ENCODE data around the gene SPAG16. TPM values are rescaled to one million over a fixed set of nuclear protein-coding genes. Genes with fewer than 3 reads are reported as not detected.
"Not testable (repeated sequence)": the region's sequence is repeated elsewhere in the genome, so short reads cannot be mapped to it uniquely, and the experiment has no call there.

The SPAG16 gene
- polyA plus RNA-seq, 1 donor: 53.7 TPM

GRCh38 chr2:214050731-214051130 is 766.5 kb downstream of the SPAG16 start:
- Histone ChIP-seq H3K27ac (ENCODE audit: low read length) (no peak overlapping the region), H3K4me1 (ENCODE audit: control insufficient read depth, insufficient read depth, low read length) (no peaks in the 10 kb centered on the region), H3K36me3 (ENCODE audit: control insufficient read depth, insufficient read depth, low read length) (no peaks in the 10 kb centered on the region), H3K9me3 (ENCODE audit: control insufficient read depth, low read depth, low read length) (no peaks in the 10 kb centered on the region), H3K27me3 (ENCODE audit: control insufficient read depth, insufficient read depth, low read length) (no peaks in the 10 kb centered on the region), H3K4me3 (ENCODE audit: low read length) (no peak overlapping the region)
- no peak for DNase-seq
- WGBS (ENCODE audit: insufficient coverage, low lambda C conversion rate): no CpG with 5 or more reads among the region's 2 CpGs

- no peaks in the 10 kb centered on the region for H3K9me3 ChIP-seq (ENCODE audit: control insufficient read depth, low read depth, low read length)
- H3K36me3 ChIP-seq (ENCODE audit: control insufficient read depth, insufficient read depth, low read length): no peaks in the 10 kb centered on the region
- WGBS (ENCODE audit: insufficient coverage, low lambda C conversion rate): 88% methylated on average over 1 of the region's 1 CpG
- DNase-seq: no peak
- H3K27ac ChIP-seq (ENCODE audit: low read length): no peak overlapping the region
- no peaks in the 10 kb centered on the region for H3K4me1 ChIP-seq (ENCODE audit: control insufficient read depth, insufficient read depth, low read length)
- H3K27me3 ChIP-seq (ENCODE audit: control insufficient read depth, insufficient read depth, low read length): no peaks in the 10 kb centered on the region
- H3K4me3 ChIP-seq (ENCODE audit: low read length): no peak overlapping the region
Observed at GRCh38 chr2:214051585-214051984, 767.3 kb downstream of the SPAG16 start.

DNA sequence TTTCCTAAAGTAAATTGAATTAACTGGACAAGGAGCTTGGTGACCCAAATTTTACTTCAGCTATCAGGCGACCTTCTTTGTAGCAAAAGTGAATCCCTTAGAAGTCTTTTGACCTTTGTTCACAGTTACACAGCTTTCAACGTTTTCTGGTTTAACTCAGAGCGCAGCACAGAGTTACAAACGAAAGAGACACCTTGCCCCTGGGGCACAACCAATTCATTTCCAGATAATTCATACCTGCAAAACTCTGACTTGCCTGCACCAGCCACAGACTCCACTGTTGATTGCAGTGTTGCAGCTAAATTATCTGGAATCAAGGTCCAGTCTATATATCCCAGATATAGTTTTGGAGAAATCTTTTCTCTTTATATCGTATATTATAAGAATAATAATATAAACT is 768.0 kb downstream of the SPAG16 start:
- H3K4me3 ChIP-seq (ENCODE audit: low read length): no peak overlapping the region

GRCh38 chr2:214057986-214058385 is 773.7 kb downstream of the SPAG16 start:
- DNase-seq: no peak
- Histone ChIP-seq H3K27ac (ENCODE audit: low read length) (no peak overlapping the region), H3K9me3 (ENCODE audit: control insufficient read depth, low read depth, low read length) (no peaks in the 10 kb centered on the region), H3K27me3 (ENCODE audit: control insufficient read depth, insufficient read depth, low read length) (no peaks in the 10 kb centered on the region), H3K36me3 (ENCODE audit: control insufficient read depth, insufficient read depth, low read length) (no peaks in the 10 kb centered on the region), H3K4me1 (ENCODE audit: control insufficient read depth, insufficient read depth, low read length) (no peaks in the 10 kb centered on the region), H3K4me3 (ENCODE audit: low read length) (no peak overlapping the region)
- no CpG with 5 or more reads among the region's 2 CpGs for WGBS (ENCODE audit: insufficient coverage, low lambda C conversion rate)

More for the DNA sequence above, 768.0 kb downstream of the SPAG16 start:
- Histone ChIP-seq H3K27me3 (ENCODE audit: control insufficient read depth, insufficient read depth, low read length) (no peaks in the 10 kb centered on the region), H3K4me1 (ENCODE audit: control insufficient read depth, insufficient read depth, low read length) (no peaks in the 10 kb centered on the region), H3K36me3 (ENCODE audit: control insufficient read depth, insufficient read depth, low read length) (no peaks in the 10 kb centered on the region), H3K9me3 (ENCODE audit: control insufficient read depth, low read depth, low read length) (no peaks in the 10 kb centered on the region), H3K27ac (ENCODE audit: low read length) (no peak overlapping the region)
- DNase-seq: no peak
- WGBS (ENCODE audit: insufficient coverage, low lambda C conversion rate): 100% methylated on average over 1 of the region's 5 CpGs

GRCh38 chr2:214062279-214062678 is 778.0 kb downstream of the SPAG16 start:
- not testable (repeated sequence) for DNase-seq; H3K27ac ChIP-seq (ENCODE audit: low read length); H3K27me3 ChIP-seq (ENCODE audit: control insufficient read depth, insufficient read depth, low read length); H3K4me1 ChIP-seq (ENCODE audit: control insufficient read depth, insufficient read depth, low read length); H3K36me3 ChIP-seq (ENCODE audit: control insufficient read depth, insufficient read depth, low read length); H3K4me3 ChIP-seq (ENCODE audit: low read length); H3K9me3 ChIP-seq (ENCODE audit: control insufficient read depth, low read depth, low read length)
- 80% methylated on average over 1 of the region's 5 CpGs for WGBS (ENCODE audit: insufficient coverage, low lambda C conversion rate)

GRCh38 chr2:214064471-214064870 is 780.2 kb downstream of the SPAG16 start:
- Histone ChIP-seq H3K4me1 (ENCODE audit: control insufficient read depth, insufficient read depth, low read length) (no peaks in the 10 kb centered on the region), H3K27me3 (ENCODE audit: control insufficient read depth, insufficient read depth, low read length) (no peaks in the 10 kb centered on the region), H3K36me3 (ENCODE audit: control insufficient read depth, insufficient read depth, low read length) (no peaks in the 10 kb centered on the region), H3K27ac (ENCODE audit: low read length) (no peak overlapping the region), H3K4me3 (ENCODE audit: low read length) (no peak overlapping the region), H3K9me3 (ENCODE audit: control insufficient read depth, low read depth, low read length) (no peaks in the 10 kb centered on the region)
- DNase-seq: no peak
- 92% methylated on average over 2 of the region's 2 CpGs for WGBS (ENCODE audit: insufficient coverage, low lambda C conversion rate)

- no CpG with 5 or more reads among the region's 2 CpGs for WGBS (ENCODE audit: insufficient coverage, low lambda C conversion rate)
- no peak for DNase-seq
Observed at GRCh38 chr2:214066862-214067261, 782.6 kb downstream of the SPAG16 start.

DNA sequence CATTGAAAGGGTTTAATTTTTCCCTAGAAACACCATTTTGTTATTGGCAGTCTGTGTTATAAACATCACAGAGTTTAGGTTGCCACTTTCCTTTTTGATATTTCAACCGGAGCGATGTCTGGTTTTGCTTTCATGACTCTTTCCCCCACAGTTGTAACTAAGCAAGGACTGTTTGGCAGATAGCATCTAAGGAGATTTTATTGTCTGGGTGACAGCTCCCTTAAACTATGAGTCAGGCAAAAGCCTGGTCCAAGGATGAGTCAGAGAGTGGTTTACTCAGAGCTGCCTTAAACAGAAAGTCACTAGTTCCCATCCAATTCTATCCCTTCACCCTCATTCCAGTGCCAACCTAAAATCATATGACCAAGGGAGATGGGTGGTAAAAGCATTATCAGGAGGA is 785.0 kb downstream of the SPAG16 start:
- Histone ChIP-seq H3K9me3 (ENCODE audit: control insufficient read depth, low read depth, low read length) (no peaks in the 10 kb centered on the region), H3K4me3 (ENCODE audit: low read length) (no peak overlapping the region), H3K27ac (ENCODE audit: low read length) (no peak overlapping the region), H3K27me3 (ENCODE audit: control insufficient read depth, insufficient read depth, low read length) (no peaks in the 10 kb centered on the region), H3K36me3 (ENCODE audit: control insufficient read depth, insufficient read depth, low read length) (no peaks in the 10 kb centered on the region), H3K4me1 (ENCODE audit: control insufficient read depth, insufficient read depth, low read length) (no peaks in the 10 kb centered on the region)
- no CpG with 5 or more reads among the region's 2 CpGs for WGBS (ENCODE audit: insufficient coverage, low lambda C conversion rate)
- DNase-seq: peak; percentile 4

More at GRCh38 chr2:214066862-214067261, 782.6 kb downstream of the SPAG16 start:
- no peak overlapping the region for H3K27ac ChIP-seq (ENCODE audit: low read length)
- H3K9me3 ChIP-seq (ENCODE audit: control insufficient read depth, low read depth, low read length): no peaks in the 10 kb centered on the region
- H3K4me1 ChIP-seq (ENCODE audit: control insufficient read depth, insufficient read depth, low read length): no peaks in the 10 kb centered on the region
- no peaks in the 10 kb centered on the region for H3K27me3 ChIP-seq (ENCODE audit: control insufficient read depth, insufficient read depth, low read length)
- H3K36me3 ChIP-seq (ENCODE audit: control insufficient read depth, insufficient read depth, low read length): no peaks in the 10 kb centered on the region
- H3K4me3 ChIP-seq (ENCODE audit: low read length): no peak overlapping the region

DNA sequence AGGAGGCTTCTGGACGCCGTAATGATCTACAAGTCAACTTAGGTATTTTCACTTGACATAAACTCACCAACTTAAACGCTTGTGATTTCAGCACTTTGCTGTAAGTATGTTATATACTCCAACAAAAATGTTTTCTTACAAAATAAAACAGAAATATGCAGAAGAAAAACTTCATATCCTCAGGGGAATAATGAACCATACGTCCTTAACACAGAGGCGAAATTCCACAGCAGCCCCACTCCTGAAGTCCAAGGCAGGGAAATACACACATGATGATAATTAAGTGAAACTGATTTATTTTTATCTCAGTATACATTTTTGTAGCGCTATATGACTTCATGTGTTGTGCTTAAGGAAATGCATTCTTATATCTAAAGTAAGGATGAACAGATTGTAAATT is 791.2 kb downstream of the SPAG16 start:
- H3K4me1 ChIP-seq (ENCODE audit: control insufficient read depth, insufficient read depth, low read length): no peaks in the 10 kb centered on the region
- no peak overlapping the region for H3K4me3 ChIP-seq (ENCODE audit: low read length)
- H3K9me3 ChIP-seq (ENCODE audit: control insufficient read depth, low read depth, low read length): no peaks in the 10 kb centered on the region
- no peaks in the 10 kb centered on the region for H3K36me3 ChIP-seq (ENCODE audit: control insufficient read depth, insufficient read depth, low read length)
- no peak overlapping the region for H3K27ac ChIP-seq (ENCODE audit: low read length)
- WGBS (ENCODE audit: insufficient coverage, low lambda C conversion rate): 100% methylated on average over 1 of the region's 6 CpGs
- no peak for DNase-seq
- H3K27me3 ChIP-seq (ENCODE audit: control insufficient read depth, insufficient read depth, low read length): no peaks in the 10 kb centered on the region

DNA sequence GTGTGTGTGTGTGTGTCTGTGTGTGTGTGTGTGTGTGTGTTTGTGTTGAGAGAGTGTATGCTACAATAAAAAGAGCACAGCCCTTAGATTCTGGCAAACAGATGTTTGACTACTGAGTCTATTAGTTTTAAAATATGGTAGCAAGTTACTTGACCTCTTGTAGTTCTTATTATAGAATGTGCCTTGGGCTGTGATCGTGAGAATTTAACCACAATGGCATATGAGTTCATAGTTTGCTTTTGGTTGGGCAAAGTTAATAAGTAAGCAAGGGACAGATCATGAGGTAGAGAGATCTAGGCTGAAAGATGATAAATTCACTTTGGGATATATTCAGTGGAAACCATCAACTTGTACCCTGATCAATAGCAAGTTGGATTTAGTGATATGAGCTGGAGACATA is 792.3 kb downstream of the SPAG16 start:
- no peaks in the 10 kb centered on the region for H3K4me1 ChIP-seq (ENCODE audit: control insufficient read depth, insufficient read depth, low read length)
- H3K27ac ChIP-seq (ENCODE audit: low read length): no peak overlapping the region
- no peak for DNase-seq
- WGBS (ENCODE audit: insufficient coverage, low lambda C conversion rate): 38% methylated on average over 1 of the region's 1 CpG
- no peaks in the 10 kb centered on the region for H3K36me3 ChIP-seq (ENCODE audit: control insufficient read depth, insufficient read depth, low read length)
- no peaks in the 10 kb centered on the region for H3K27me3 ChIP-seq (ENCODE audit: control insufficient read depth, insufficient read depth, low read length)
- H3K4me3 ChIP-seq (ENCODE audit: low read length): no peak overlapping the region
- no peaks in the 10 kb centered on the region for H3K9me3 ChIP-seq (ENCODE audit: control insufficient read depth, low read depth, low read length)

DNA sequence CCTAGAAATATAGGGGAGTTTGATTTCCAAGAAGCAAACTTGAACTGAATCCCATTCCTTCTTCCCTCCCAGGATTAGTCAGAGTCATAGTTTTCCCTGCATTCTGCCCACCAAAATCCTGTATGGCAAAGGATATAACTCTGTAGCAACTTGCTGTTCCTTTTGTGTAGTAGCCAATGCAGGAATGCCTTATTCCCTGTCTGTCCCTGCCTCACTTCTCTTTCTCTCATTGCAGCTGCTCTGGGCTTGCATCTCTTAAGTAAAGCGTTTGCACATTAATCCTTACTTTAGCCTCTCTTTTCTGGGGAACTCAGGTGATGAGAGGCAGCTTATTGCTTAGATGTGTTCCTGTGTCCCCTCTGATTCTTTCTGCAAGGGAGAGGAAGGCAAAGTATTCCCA is 793.5 kb downstream of the SPAG16 start:
- WGBS (ENCODE audit: insufficient coverage, low lambda C conversion rate): no CpG with 5 or more reads among the region's 1 CpG
- H3K4me3 ChIP-seq (ENCODE audit: low read length): no peak overlapping the region
- H3K36me3 ChIP-seq (ENCODE audit: control insufficient read depth, insufficient read depth, low read length): no peaks in the 10 kb centered on the region
- no peaks in the 10 kb centered on the region for H3K4me1 ChIP-seq (ENCODE audit: control insufficient read depth, insufficient read depth, low read length)
- no peaks in the 10 kb centered on the region for H3K27me3 ChIP-seq (ENCODE audit: control insufficient read depth, insufficient read depth, low read length)
- DNase-seq: no peak
- H3K27ac ChIP-seq (ENCODE audit: low read length): no peak overlapping the region
- no peaks in the 10 kb centered on the region for H3K9me3 ChIP-seq (ENCODE audit: control insufficient read depth, low read depth, low read length)

Data from large intestine (tissue), 3 donors.